ENCODE data around the gene LDLRAD4. TPM values are rescaled to one million over a fixed set of nuclear protein-coding genes. Genes with fewer than 3 reads are reported as not detected.

The LDLRAD4 gene
- total and polyA plus RNA-seq, 8 donors, result 2.0 to 47.9 (median 9.0) TPM

DNA sequence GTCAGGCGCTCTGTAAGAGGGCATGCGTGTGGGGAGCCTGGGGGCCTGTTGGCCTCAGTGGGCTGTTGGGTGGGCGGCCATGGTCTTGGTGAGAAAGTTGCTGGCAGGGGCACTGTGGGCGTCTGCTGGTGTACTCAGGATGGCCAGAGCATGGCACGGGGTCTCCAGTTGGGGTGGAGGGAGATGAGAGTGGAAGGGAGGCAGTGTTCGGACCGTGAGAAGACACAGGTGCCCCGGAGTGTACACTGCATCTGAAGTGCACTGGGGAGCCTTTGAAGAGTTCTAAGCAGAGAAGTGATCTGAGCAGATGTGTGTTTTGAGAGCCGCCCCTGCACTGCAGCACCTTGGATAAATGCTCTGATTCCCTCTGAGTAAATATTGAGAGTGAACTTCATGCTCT is 150.8 kb downstream of the LDLRAD4 start:
- Histone ChIP-seq H3K27ac (peak overlapping the region in 1 of 5 donors; percentile 27), H3K9me3 (no peaks in the 10 kb centered on the region), H3K27me3 (no peaks in the 10 kb centered on the region), H3K4me3 (no peak overlapping the region), H3K4me1 (peaks cover 0 to 29% (median 6%) of the 10 kb centered on the region in 4 donors), H3K36me3 (no peaks in the 10 kb centered on the region)
- TF ChIP-seq, protein P1, sequence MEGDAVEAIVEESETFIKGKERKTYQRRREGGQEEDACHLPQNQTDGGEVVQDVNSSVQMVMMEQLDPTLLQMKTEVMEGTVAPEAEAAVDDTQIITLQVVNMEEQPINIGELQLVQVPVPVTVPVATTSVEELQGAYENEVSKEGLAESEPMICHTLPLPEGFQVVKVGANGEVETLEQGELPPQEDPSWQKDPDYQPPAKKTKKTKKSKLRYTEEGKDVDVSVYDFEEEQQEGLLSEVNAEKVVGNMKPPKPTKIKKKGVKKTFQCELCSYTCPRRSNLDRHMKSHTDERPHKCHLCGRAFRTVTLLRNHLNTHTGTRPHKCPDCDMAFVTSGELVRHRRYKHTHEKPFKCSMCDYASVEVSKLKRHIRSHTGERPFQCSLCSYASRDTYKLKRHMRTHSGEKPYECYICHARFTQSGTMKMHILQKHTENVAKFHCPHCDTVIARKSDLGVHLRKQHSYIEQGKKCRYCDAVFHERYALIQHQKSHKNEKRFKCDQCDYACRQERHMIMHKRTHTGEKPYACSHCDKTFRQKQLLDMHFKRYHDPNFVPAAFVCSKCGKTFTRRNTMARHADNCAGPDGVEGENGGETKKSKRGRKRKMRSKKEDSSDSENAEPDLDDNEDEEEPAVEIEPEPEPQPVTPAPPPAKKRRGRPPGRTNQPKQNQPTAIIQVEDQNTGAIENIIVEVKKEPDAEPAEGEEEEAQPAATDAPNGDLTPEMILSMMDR (IDR thresholded peaks at IDR 0.05), result no peak
- TF ChIP-seq POLR2AphosphoS5 (IDR thresholded peaks at IDR 0.05) (no peak), POLR2A (IDR thresholded peaks at IDR 0.05) (no peak), EP300 (IDR thresholded peaks at IDR 0.05) (no peak)
- intact Hi-C loops (cut with DNase I; ENCODE audit: low total_unique reads), result no loop called here
- DNase-seq, result no peak
- WGBS, 5 donors, result 74 to 82% (median 81%) methylated on average over 9 of the region's 9 CpGs

DNA sequence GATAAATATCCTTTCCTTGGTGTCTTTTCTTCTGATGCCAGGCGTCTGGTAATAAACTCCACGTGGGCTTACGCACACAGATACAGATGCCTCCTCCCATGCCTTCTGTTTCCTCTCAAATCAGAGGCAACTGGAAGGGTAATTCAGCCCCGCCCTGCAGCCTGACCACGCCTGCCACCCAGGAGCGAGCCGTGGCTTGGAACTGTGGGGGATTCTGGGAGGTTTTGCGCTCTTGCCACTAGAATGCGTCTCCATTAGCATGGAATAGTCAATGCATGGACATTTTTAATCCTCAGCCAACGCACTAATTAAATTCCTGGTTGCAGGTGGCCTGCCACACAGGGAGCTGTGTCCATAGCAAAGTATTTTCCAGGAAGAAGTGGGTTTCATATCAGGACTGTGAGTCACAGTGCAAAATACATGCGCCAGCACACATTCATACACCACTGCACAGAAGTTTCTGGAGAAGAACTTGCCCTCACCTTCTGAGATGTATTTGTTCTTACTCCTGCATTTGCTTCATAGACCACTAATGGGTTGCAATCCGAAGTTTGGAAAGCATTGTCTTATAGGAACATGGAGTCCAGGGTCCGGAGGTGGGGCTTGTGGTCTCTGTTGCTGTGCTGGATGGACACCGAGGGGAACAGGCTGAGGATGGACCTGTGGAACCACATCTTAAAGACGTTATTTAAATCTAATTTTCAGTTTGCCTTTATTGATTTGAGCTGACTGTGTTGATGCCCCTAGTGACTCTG is 151.4 kb downstream of the LDLRAD4 start:
- intact Hi-C loops (cut with DNase I; ENCODE audit: low total_unique reads), result no loop called here
- WGBS, 5 donors, result 47 to 54% (median 49%) methylated on average over 15 of the region's 15 CpGs
- Histone ChIP-seq H3K9me3 (no peaks in the 10 kb centered on the region), H3K27ac (no peak overlapping the region), H3K36me3 (no peaks in the 10 kb centered on the region), H3K27me3 (no peaks in the 10 kb centered on the region), H3K4me1 (peaks cover 3 to 33% (median 11%) of the 10 kb centered on the region in 4 donors), H3K4me3 (no peak overlapping the region)
- no peak for TF ChIP-seq EP300 (IDR thresholded peaks at IDR 0.05)
- TF ChIP-seq, protein P1 (IDR thresholded peaks at IDR 0.05), result no peak
- TF ChIP-seq POLR2A (IDR thresholded peaks at IDR 0.05), result no peak
- no peak for TF ChIP-seq POLR2AphosphoS5 (IDR thresholded peaks at IDR 0.05)
- peak in 1 of 2 donors; percentile 68 for DNase-seq

DNA sequence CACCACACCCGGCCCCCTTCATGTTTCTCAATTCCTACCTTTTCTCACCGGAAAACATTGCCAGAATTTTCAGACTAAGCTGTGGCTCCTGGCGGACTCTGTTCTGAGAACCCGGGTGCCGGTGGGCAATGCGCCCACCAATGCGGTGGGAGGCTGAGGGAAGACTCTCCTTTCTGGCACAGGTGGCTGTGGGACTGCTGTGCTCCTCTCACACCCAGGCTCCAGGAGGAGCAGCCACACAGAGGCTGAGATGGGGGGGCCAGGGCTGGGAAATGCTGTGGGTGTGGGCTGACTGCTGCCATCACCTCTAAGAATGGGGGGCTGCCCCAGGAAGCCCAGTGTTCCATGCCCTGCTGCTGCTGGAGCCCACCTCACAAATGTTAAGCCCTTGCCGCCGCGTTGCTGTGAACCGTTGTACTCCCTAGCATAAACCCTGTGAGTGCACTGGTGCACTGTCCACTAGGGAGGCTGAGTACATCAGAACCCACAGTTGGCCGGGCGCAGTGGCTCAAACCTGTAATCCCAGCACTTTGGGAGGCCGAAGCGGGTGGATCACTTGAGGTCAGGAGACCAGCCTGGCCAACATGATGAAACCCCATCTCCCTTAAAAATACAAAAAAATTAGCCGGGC is 152.6 kb downstream of the LDLRAD4 start:
- H3K27ac ChIP-seq, result no peak overlapping the region
- intact Hi-C loops (cut with DNase I; ENCODE audit: low total_unique reads), result no loop called here
- no peak for TF ChIP-seq POLR2A (IDR thresholded peaks at IDR 0.05)
- TF ChIP-seq, protein P1 (IDR thresholded peaks at IDR 0.05), result no peak
- no peak for TF ChIP-seq POLR2AphosphoS5 (IDR thresholded peaks at IDR 0.05)
- TF ChIP-seq EP300 (IDR thresholded peaks at IDR 0.05), result no peak
- no peaks in the 10 kb centered on the region for H3K36me3 ChIP-seq
- no peaks in the 10 kb centered on the region for H3K27me3 ChIP-seq
- no peaks in the 10 kb centered on the region for H3K9me3 ChIP-seq
- H3K4me1 ChIP-seq, result peaks cover 10 to 37% (median 19%) of the 10 kb centered on the region in 4 donors
- H3K4me3 ChIP-seq, result no peak overlapping the region
- WGBS, 5 donors, result 93 to 98% (median 97%) methylated on average over 12 to 16 of the region's 16 CpGs
- no peak for DNase-seq

DNA sequence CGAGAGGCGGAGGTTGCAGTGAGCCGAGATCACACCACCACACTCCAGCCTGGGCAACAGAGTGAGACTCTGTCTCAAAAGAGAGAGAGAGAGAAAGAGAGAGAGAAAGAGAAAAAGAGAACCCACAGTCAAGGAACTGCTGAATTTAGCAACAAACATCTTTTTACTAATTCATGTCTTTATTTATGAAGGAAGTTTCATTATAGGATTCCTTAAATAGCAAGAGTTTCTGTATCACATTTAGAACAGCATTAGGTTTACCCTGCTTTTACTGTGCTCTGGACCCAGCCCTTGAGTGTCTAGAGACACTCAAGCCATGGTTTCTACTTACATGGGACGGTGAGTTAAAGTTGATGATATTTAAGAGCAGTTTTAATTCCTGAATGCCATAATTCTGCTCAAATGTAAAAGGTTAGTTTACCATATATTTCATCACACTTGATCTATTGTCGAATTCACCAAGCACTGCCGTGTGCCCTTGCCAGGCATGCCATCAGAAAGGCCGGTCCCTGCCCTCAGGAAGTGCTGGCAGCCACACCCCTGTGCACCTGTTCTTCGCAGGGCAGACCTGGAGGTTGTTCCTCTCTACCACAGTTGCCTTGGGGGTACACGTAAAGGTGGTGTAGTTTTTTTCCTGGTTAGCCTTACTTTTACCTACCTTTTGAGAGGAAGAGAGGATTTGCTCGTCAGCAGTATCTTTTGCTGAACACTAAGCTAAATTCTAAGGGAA is 153.3 kb downstream of the LDLRAD4 start:
- H3K4me1 ChIP-seq, result peaks cover 10 to 37% (median 19%) of the 10 kb centered on the region in 4 donors
- TF ChIP-seq EP300 (IDR thresholded peaks at IDR 0.05) (no peak), POLR2A (IDR thresholded peaks at IDR 0.05) (no peak), POLR2AphosphoS5 (IDR thresholded peaks at IDR 0.05) (no peak)
- TF ChIP-seq, protein P1 (IDR thresholded peaks at IDR 0.05), result no peak
- DNase-seq, result no peak
- intact Hi-C loops (cut with DNase I; ENCODE audit: low total_unique reads), result no loop called here
- H3K4me3 ChIP-seq, result no peak overlapping the region
- no peaks in the 10 kb centered on the region for H3K9me3 ChIP-seq
- whole genome bisulfite sequencing, 5 donors, result 74 to 86% (median 82%) methylated on average over 10 of the region's 10 CpGs
- H3K27ac ChIP-seq, result no peak overlapping the region
- H3K36me3 ChIP-seq, result no peaks in the 10 kb centered on the region
- H3K27me3 ChIP-seq, result no peaks in the 10 kb centered on the region

Data from stomach (tissue), 9 donors.